A549 (cell line): ENCODE data around the gene IL21R. TPM values are rescaled to one million over a fixed set of nuclear protein-coding genes. Genes with fewer than 3 reads are reported as not detected.

Source experiments
- ATAC-seq, 2 experiments: fragments of 200-7000 bp in 1 of 2; fragments of >200 bp in 1 of 2; cut with Nextera tagmentation in 1 of 2; cut with Tn5 transposase in 1 of 2; 3 replicates each; pipeline versions ENCODE4 v1.8.0 to v1.9.1; 2018 to 2020; ENCODE audit warnings: mild to moderate bottlenecking in 1 of 2, moderate library complexity in 1 of 2
- CTCF ChIA-PET: fragments of 300-600 bp; sonication (Branson Sonifier 250); formaldehyde crosslinking; extraction: SDS; loops from one replicate; lab custom pipeline; 2021; ENCODE audit warnings: antibody characterized with exemption, inconsistent platforms; lab: Yijun Ruan, JAX
- POLR2A ChIA-PET: fragments of 350-600 bp; formaldehyde crosslinking; extraction: SDS; loops from one replicate; lab custom pipeline; 2021; ENCODE audit warnings: antibody characterized with exemption, inconsistent platforms; lab: Yijun Ruan, JAX
- DNase-seq, 2 experiments: peaks; one replicate each; pipeline versions ENCODE4 v3.0.0 to v3.0.0-alpha.2; 2011 to 2016; ENCODE audit warnings: low read depth in 1 of 2, low spot score in 1 of 2
- FAIRE-seq: peaks from 2 replicates; lab custom pipeline; 2011; peaks lifted over from hg19 to GRCh38; lab: Jason Lieb, UNC
- H3K27ac ChIP-seq, 2 experiments: fragments of >200 bp; sonication (Bioruptor Twin); formaldehyde crosslinking; 3 replicates each; pipeline ENCODE4 v1.5.1; 2016 to 2017
- H3K4me1 ChIP-seq: fragments of >200 bp; sonication (Bioruptor Twin); formaldehyde crosslinking; 3 replicates; pipeline ENCODE4 v1.6.1; 2016
- H3K4me2 ChIP-seq: fragments of >200 bp; sonication (Bioruptor Twin); formaldehyde crosslinking; 3 replicates; pipeline ENCODE4 v1.6.1; 2016
- H3K4me3 ChIP-seq: fragments of >200 bp; sonication (Bioruptor Twin); formaldehyde crosslinking; 3 replicates; pipeline ENCODE4 v1.5.1; 2016
- H3K9me3 ChIP-seq: fragments of >200 bp; sonication (Bioruptor Twin); formaldehyde crosslinking; 3 replicates; pipeline ENCODE4 v1.6.1; 2016
- CBX2 ChIP-seq: fragments of 200-600 bp; sonication (generic); IDR thresholded peaks from 2 replicates; pipeline ENCODE4 v1.6.1; 2016; ENCODE audit warnings: low read depth, mild to moderate bottlenecking, borderline replicate concordance
- EP300 ChIP-seq, 2 experiments: fragments of >200 bp; sonication (Bioruptor Twin); formaldehyde crosslinking; IDR thresholded peaks; 2 replicates in 1 of 2; 3 replicates in 1 of 2; pipeline ENCODE4 v1.6.1; 2016 to 2017
- FOSB ChIP-seq: fragments of 250-450 bp; sonication (Bioruptor Pico); IDR thresholded peaks from 2 replicates; pipeline ENCODE4 v1.5.0; 2020; ENCODE audit warnings: mild to moderate bottlenecking, moderate library complexity
- FOSL2 ChIP-seq, 2 experiments: fragments of 450-650 bp in 1 of 2; fragments of >200 bp in 1 of 2; sonication (Bioruptor Twin) in 1 of 2; formaldehyde crosslinking; IDR thresholded peaks; 2 replicates each; pipeline versions ENCODE4 v1.5.0 to v1.6.1; 2016 to 2020; ENCODE audit warnings: mild to moderate bottlenecking in 1 of 2, moderate library complexity in 1 of 2
- HOXB13 ChIP-seq: fragments of 250-450 bp; sonication (Bioruptor Pico); IDR thresholded peaks from 2 replicates; pipeline ENCODE4 v1.5.0; 2020; ENCODE audit warnings: low read depth, mild to moderate bottlenecking, moderate library complexity
- KDM1A ChIP-seq: fragments of 200-600 bp; sonication (generic); IDR thresholded peaks from 2 replicates; pipeline ENCODE4 v1.6.1; 2016; ENCODE audit warnings: low read depth, mild to moderate bottlenecking
- NFE2L2 ChIP-seq: fragments of 150-350 bp; conservative IDR thresholded peaks from 2 replicates; pipeline ENCODE4 v1.6.1; 2014; ENCODE audit warnings: low read length
- RAD21 ChIP-seq, 2 experiments: fragments of >200 bp in 1 of 2; sonication (Bioruptor Twin) in 1 of 2; formaldehyde crosslinking in 1 of 2; IDR thresholded peaks in 1 of 2; conservative IDR thresholded peaks in 1 of 2; 2 replicates in 1 of 2; 3 replicates in 1 of 2; pipeline ENCODE4 v1.6.1; 2012 to 2018; ENCODE audit warnings: inconsistent platforms in 1 of 2
- RCOR1 ChIP-seq: fragments of 150-350 bp; IDR thresholded peaks from 2 replicates; pipeline ENCODE4 v1.6.1; 2014; ENCODE audit warnings: antibody characterized with exemption, low read length, low read depth
- RFX5 ChIP-seq: fragments of 450-650 bp; IDR thresholded peaks from 2 replicates; pipeline ENCODE4 v1.7.1; 2014; ENCODE audit warnings: antibody characterized with exemption, mild to moderate bottlenecking, moderate library complexity
- WGBS: methylation state at CpG from one replicate; pipeline ENCODE4 v1.1.6; 2017; ENCODE audit errors: missing lambda C conversion rate; 5-methylcytosine and 5-hydroxymethylcytosine counted together
- polyA plus RNA-seq, 4 experiments: library from polyadenylated mRNA; depleted of rRNA in 3 of 4; stranded (reverse); fragments of >200 nt; fragmentation: RNase III in 1 of 4; extraction: RNeasy Plus Mini Kit Qiagen cat#74134 plus additional on column Dnase treatment in 1 of 4; gene quantifications; 2 replicates in 3 of 4; 3 replicates in 1 of 4; pipeline ENCODE4 v1.2.3, GENCODE V29; 2011 to 2017
- TF ChIP-seq, protein P1 (sequence below): fragments of 200-600 bp; sonication (generic); IDR thresholded peaks from 2 replicates; pipeline ENCODE4 v1.6.1; 2016; ENCODE audit warnings: antibody characterized with exemption, mild to moderate bottlenecking, moderate library complexity
- TF ChIP-seq, protein P2 (sequence below): IDR thresholded peaks from 2 replicates; pipeline ENCODE4 v1.6.1; 2012
- TF ChIP-seq, protein P3 (sequence below): fragments of 250-450 bp; sonication (Bioruptor Pico); IDR thresholded peaks from 2 replicates; pipeline ENCODE4 v1.5.0; 2021; ENCODE audit warnings: mild to moderate bottlenecking, moderate library complexity, borderline replicate concordance
- TF ChIP-seq, protein P4 (sequence below): fragments of 450-650 bp; IDR thresholded peaks from 2 replicates; pipeline ENCODE4 v1.6.1; 2014; ENCODE audit warnings: antibody characterized with exemption
- TF ChIP-seq, protein P5 (sequence below): fragments of >200 bp; sonication (Bioruptor Twin); formaldehyde crosslinking; IDR thresholded peaks from 2 replicates; pipeline ENCODE4 v1.6.1; 2016

Gene IL21R
- polyA plus RNA-seq, 2 of the 4 experiments (the other 2 are of a cell fraction) = 0.04 to 0.09 TPM

DNA sequence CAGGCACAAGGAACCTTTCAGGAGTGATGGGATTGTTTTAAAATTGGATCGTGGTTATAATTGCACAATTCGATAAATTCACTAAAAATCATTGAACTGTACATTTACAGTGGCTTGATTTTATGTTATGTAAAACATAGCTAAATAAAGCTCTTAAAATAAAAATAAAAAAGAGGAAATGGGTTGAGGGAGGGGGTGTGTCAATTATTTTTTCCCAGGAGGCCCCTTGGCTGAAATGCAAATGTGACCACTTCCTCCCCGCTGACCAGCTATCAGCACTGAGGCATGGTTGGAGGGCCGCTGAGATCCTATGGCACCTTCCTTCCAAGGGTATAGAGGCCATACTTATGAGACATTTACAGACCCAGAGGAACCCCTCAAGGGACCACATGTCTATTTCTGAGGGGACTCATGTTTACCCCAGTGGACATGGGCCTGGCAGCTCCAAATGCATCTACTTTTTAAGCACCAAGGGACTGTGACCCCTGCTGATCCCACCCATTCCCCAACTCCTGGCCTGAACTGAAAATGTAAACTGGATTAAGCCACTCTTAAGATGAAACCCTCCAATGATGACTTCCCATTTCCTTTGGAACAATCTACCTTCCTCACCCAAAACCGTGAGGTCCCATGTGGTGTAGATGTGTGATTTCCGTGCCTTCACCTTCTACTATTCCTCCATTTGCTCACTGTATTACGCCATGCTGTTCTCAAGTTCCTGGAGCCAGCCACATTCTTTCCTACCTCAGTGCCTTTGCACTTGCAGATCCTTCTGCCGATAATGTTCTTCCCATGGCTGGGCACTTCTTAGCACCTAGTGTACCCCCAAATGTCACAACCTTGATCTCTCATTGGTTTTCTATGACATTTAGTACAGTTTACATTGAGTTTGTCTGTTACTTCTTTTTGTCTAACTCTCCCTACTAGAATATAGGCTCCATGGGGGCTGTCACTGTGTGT is 2.8 kb upstream of the IL21R start:
- CTCF ChIA-PET = interaction anchor here (1.3 kb wide), 1 partner anchor 66 kb away, joined by 3 read pairs; no protein-coding TSS in a partner anchor
- Histone ChIP-seq H3K4me1 (no peaks in the 10 kb centered on the region), H3K4me2 (no peak overlapping the region), H3K27ac (no peak overlapping the region)
- POLR2A ChIA-PET = no interaction called here
- FAIRE-seq = no peak
- no peak for ATAC-seq
- TF ChIP-seq CBX2 (no peak), RCOR1 (no peak), HOXB13 (no peak), RAD21 (conservative IDR thresholded peaks at IDR 0.05 in 1 of 2, IDR thresholded peaks at IDR 0.05 in 1 of 2) (no peak), KDM1A (no peak)
- TF ChIP-seq, protein P1, sequence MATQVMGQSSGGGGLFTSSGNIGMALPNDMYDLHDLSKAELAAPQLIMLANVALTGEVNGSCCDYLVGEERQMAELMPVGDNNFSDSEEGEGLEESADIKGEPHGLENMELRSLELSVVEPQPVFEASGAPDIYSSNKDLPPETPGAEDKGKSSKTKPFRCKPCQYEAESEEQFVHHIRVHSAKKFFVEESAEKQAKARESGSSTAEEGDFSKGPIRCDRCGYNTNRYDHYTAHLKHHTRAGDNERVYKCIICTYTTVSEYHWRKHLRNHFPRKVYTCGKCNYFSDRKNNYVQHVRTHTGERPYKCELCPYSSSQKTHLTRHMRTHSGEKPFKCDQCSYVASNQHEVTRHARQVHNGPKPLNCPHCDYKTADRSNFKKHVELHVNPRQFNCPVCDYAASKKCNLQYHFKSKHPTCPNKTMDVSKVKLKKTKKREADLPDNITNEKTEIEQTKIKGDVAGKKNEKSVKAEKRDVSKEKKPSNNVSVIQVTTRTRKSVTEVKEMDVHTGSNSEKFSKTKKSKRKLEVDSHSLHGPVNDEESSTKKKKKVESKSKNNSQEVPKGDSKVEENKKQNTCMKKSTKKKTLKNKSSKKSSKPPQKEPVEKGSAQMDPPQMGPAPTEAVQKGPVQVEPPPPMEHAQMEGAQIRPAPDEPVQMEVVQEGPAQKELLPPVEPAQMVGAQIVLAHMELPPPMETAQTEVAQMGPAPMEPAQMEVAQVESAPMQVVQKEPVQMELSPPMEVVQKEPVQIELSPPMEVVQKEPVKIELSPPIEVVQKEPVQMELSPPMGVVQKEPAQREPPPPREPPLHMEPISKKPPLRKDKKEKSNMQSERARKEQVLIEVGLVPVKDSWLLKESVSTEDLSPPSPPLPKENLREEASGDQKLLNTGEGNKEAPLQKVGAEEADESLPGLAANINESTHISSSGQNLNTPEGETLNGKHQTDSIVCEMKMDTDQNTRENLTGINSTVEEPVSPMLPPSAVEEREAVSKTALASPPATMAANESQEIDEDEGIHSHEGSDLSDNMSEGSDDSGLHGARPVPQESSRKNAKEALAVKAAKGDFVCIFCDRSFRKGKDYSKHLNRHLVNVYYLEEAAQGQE = no peak
- TF ChIP-seq, protein P2, sequence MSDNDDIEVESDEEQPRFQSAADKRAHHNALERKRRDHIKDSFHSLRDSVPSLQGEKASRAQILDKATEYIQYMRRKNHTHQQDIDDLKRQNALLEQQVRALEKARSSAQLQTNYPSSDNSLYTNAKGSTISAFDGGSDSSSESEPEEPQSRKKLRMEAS = no peak
- TF ChIP-seq, protein P3, sequence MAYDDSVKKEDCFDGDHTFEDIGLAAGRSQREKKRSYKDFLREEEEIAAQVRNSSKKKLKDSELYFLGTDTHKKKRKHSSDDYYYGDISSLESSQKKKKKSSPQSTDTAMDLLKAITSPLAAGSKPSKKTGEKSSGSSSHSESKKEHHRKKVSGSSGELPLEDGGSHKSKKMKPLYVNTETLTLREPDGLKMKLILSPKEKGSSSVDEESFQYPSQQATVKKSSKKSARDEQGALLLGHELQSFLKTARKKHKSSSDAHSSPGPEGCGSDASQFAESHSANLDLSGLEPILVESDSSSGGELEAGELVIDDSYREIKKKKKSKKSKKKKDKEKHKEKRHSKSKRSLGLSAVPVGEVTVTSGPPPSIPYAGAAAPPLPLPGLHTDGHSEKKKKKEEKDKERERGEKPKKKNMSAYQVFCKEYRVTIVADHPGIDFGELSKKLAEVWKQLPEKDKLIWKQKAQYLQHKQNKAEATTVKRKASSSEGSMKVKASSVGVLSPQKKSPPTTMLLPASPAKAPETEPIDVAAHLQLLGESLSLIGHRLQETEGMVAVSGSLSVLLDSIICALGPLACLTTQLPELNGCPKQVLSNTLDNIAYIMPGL (CRISPR knock-in tag) = no peak
- TF ChIP-seq, protein P4, sequence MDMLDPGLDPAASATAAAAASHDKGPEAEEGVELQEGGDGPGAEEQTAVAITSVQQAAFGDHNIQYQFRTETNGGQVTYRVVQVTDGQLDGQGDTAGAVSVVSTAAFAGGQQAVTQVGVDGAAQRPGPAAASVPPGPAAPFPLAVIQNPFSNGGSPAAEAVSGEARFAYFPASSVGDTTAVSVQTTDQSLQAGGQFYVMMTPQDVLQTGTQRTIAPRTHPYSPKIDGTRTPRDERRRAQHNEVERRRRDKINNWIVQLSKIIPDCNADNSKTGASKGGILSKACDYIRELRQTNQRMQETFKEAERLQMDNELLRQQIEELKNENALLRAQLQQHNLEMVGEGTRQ = no peak
- TF ChIP-seq, all 56 proteins: peak for 0
- no peak for DNase-seq
- H3K4me3 ChIP-seq = no peak overlapping the region
- WGBS = 73% methylated on average over 8 of the region's 8 CpGs
- H3K9me3 ChIP-seq = peaks cover 19% of the 10 kb centered on the region; the same call in 2 of the 3 replicates

DNA sequence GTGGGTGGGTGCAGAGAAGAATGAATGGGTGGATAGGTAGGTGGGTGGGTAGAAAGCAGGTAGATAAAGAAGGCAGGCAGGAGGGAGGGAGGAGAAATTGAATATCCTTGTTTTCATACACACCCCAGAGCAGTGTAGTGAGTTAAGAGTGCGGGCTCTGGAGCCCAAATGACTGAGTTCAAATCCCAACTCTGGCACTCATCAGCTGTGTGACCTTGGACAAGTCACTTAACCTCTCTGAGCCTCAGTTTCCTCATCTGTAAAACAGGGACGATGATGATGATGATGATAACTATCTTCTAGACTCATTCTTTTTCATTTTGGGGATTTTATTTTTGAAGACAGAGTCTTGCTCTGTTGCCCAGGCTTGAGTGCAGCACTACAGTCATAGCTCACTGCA is 2.0 kb upstream of the IL21R start:
- 50% methylated on average over 2 of the region's 2 CpGs for WGBS
- ATAC-seq (no peak), FAIRE-seq (no peak), DNase-seq (no peak)
- TF ChIP-seq EP300 (IDR thresholded peaks at IDR 0.05) (no peak), NFE2L2 (no peak), RFX5 (no peak), FOSL2 (IDR thresholded peaks at IDR 0.05) (no peak), FOSL2 (CRISPR knock-in tag; IDR thresholded peaks at IDR 0.05) (no peak), FOSB (CRISPR knock-in tag) (no peak)
- TF ChIP-seq, protein P5, sequence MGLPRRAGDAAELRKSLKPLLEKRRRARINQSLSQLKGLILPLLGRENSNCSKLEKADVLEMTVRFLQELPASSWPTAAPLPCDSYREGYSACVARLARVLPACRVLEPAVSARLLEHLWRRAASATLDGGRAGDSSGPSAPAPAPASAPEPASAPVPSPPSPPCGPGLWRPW = no peak
- peaks cover 19% of the 10 kb centered on the region; the same call in 2 of the 3 replicates for H3K9me3 ChIP-seq
- no peak overlapping the region for H3K4me3 ChIP-seq
- ChIA-PET POLR2A (interaction anchor here (1.3 kb wide), 1 partner anchor 196 kb away, joined by 3 read pairs; the partner anchor contains the start of gene KDM8), CTCF (interaction anchor here (1.3 to 1.8 kb wide), 3 partner anchors 28 to 165 kb away, joined by 3 to 8 read pairs (median 8); no protein-coding TSS in a partner anchor)
- no peaks in the 10 kb centered on the region for H3K4me1 ChIP-seq
- no peak overlapping the region for H3K4me2 ChIP-seq
- no peak overlapping the region for H3K27ac ChIP-seq
